GM12878 (cell line): ENCODE measurements around the gene PC. TPM values are rescaled to one million over a fixed set of nuclear protein-coding genes. Genes with fewer than 3 reads are reported as not detected.

Source experiments
- ATAC-seq: fragments of 200-7000 bp; cut with Tn5 transposase; 3 replicates; pipeline ENCODE4 v1.9.1; 2020; ENCODE audit warnings: mild to moderate bottlenecking, moderate library complexity
- BruUV-seq: library from RNA; stranded (reverse); fragments of 400-500 nt; replicated peaks from 2 replicates; lab custom pipeline; 2021; lab: Mats Ljungman, UMichigan
- CTCF ChIA-PET: fragments of 300-600 bp; sonication (Branson Sonifier 250); formaldehyde crosslinking; extraction: SDS; loops from one replicate; lab custom pipeline; 2021; ENCODE audit warnings: inconsistent platforms; lab: Yijun Ruan, JAX
- POLR2A ChIA-PET: fragments of 350-600 bp; formaldehyde crosslinking; extraction: SDS; loops from one replicate; lab custom pipeline; 2021; ENCODE audit warnings: inconsistent platforms; lab: Charles Lee
- RAD21 ChIA-PET: fragments of 300-600 bp; sonication (Branson Sonifier 250); formaldehyde crosslinking; loops from one replicate; lab custom pipeline; 2023; ENCODE audit warnings: antibody characterized with exemption; ENCODE audit not compliant: unreplicated experiment; lab: Charles Lee
- SMC1A ChIA-PET: fragments of 300-600 bp; sonication (Branson Sonifier 250); formaldehyde crosslinking; loops from one replicate; lab custom pipeline; 2023; ENCODE audit not compliant: unreplicated experiment, uncharacterized antibody; lab: Charles Lee
- DNase-seq: peaks from one replicate; pipeline ENCODE4 v3.0.0-alpha.2; 2011; ENCODE audit warnings: low read depth, low spot score
- FAIRE-seq: peaks from 3 replicates; lab custom pipeline; 2011; peaks lifted over from hg19 to GRCh38; lab: Jason Lieb, UNC
- H2AFZ ChIP-seq: 2 replicates; pipeline ENCODE4 v1.6.0; 2011; ENCODE audit warnings: low read depth, low read length, control low read depth; ENCODE audit not compliant: control insufficient read depth
- H3K27ac ChIP-seq: 2 replicates; pipeline ENCODE4 v1.5.1; 2011; ENCODE audit warnings: control low read depth; ENCODE audit not compliant: control insufficient read depth, insufficient read depth
- H3K27me3 ChIP-seq, 2 experiments: replicated peaks in 1 of 2; 2 replicates each; pipeline versions ENCODE4 v1.6.0 to v1.6.1; 2011; ENCODE audit warnings: low read length in 1 of 2; ENCODE audit not compliant: control insufficient read depth in 2 of 2, insufficient read depth in 2 of 2
- H3K36me3 ChIP-seq, 2 experiments: 2 replicates each; pipeline ENCODE4 v1.5.1; 2011; ENCODE audit warnings: low read length in 1 of 2; ENCODE audit not compliant: control insufficient read depth in 2 of 2, insufficient read depth in 2 of 2
- H3K4me1 ChIP-seq: 2 replicates; pipeline ENCODE4 v1.6.1; 2011; ENCODE audit warnings: mild to moderate bottlenecking, low read length, moderate library complexity, mixed read lengths; ENCODE audit not compliant: control insufficient read depth, insufficient read depth
- H3K4me2 ChIP-seq: 2 replicates; pipeline ENCODE4 v1.6.0; 2011; ENCODE audit warnings: control low read depth; ENCODE audit not compliant: control insufficient read depth, insufficient read depth
- H3K4me3 ChIP-seq: fragments of 200-600 bp; sonication (generic); 2 replicates; pipeline ENCODE4 v1.5.1; 2016
- H3K79me2 ChIP-seq: 2 replicates; pipeline ENCODE4 v1.6.0; 2011; ENCODE audit warnings: low read length; ENCODE audit not compliant: control insufficient read depth, insufficient read depth
- H3K9ac ChIP-seq: 2 replicates; pipeline ENCODE4 v1.8.0; 2011; ENCODE audit warnings: low read length, control low read depth, mixed read lengths; ENCODE audit not compliant: control insufficient read depth, insufficient read depth
- H3K9me3 ChIP-seq: replicated peaks from 3 replicates; pipeline ENCODE4 v1.5.1; 2011; ENCODE audit warnings: mild to moderate bottlenecking, low read length; ENCODE audit not compliant: control insufficient read depth, insufficient read depth
- H4K20me1 ChIP-seq: 2 replicates; pipeline ENCODE4 v1.6.0; 2011; ENCODE audit not compliant: control insufficient read depth, insufficient read depth
- ATF2 ChIP-seq: IDR thresholded peaks from 2 replicates; pipeline ENCODE4 v1.6.1; 2012; ENCODE audit warnings: low read length, inconsistent platforms
- BCL3 ChIP-seq: IDR thresholded peaks from 2 replicates; pipeline ENCODE4 v1.6.1; 2011; ENCODE audit warnings: borderline replicate concordance, low read depth, mild to moderate bottlenecking, moderate library complexity, low read length; ENCODE audit not compliant: insufficient read depth, poor library complexity, severe bottlenecking
- BCLAF1 ChIP-seq: fragments of 450-650 bp; IDR thresholded peaks from 2 replicates; pipeline ENCODE4 v1.6.1; 2017; ENCODE audit warnings: antibody characterized with exemption, mild to moderate bottlenecking, moderate library complexity
- BMI1 ChIP-seq: fragments of 450-650 bp; IDR thresholded peaks from 2 replicates; pipeline ENCODE4 v1.6.1; 2016; ENCODE audit warnings: mild to moderate bottlenecking, moderate library complexity, borderline replicate concordance
- GATAD2B ChIP-seq: fragments of 450-650 bp; conservative IDR thresholded peaks from 2 replicates; pipeline ENCODE4 v1.6.1; 2017; ENCODE audit warnings: low read depth, mild to moderate bottlenecking, moderate library complexity
- HDAC6 ChIP-seq: fragments of 200-600 bp; sonication (generic); IDR thresholded peaks from one replicate; pipeline ENCODE4 v1.8.0; 2017; ENCODE audit warnings: antibody characterized with exemption; ENCODE audit not compliant: unreplicated experiment
- IKZF2 ChIP-seq, 2 experiments: fragments of 450-650 bp; IDR thresholded peaks; 2 replicates each; pipeline ENCODE4 v1.6.1; 2017; ENCODE audit warnings: mild to moderate bottlenecking in 2 of 2, moderate library complexity in 2 of 2
- KLF5 ChIP-seq: fragments of 450-650 bp; IDR thresholded peaks from 2 replicates; pipeline ENCODE4 v1.6.1; 2014; ENCODE audit warnings: mild to moderate bottlenecking; ENCODE audit not compliant: partially characterized antibody
- MXI1 ChIP-seq: fragments of 150-350 bp; IDR thresholded peaks from 2 replicates; pipeline ENCODE4 v1.6.1; 2011; ENCODE audit warnings: low read depth, mild to moderate bottlenecking, inconsistent platforms, low read length, improper control_type of control experiment
- MYB ChIP-seq: fragments of 150-350 bp; IDR thresholded peaks from 2 replicates; pipeline ENCODE4 v1.6.1; 2014; ENCODE audit warnings: mild to moderate bottlenecking, low read depth, low read length, borderline replicate concordance
- NBN ChIP-seq: fragments of 450-650 bp; IDR thresholded peaks from 2 replicates; pipeline ENCODE4 v1.6.1; 2016
- RAD51 ChIP-seq: fragments of 450-650 bp; IDR thresholded peaks from 2 replicates; pipeline ENCODE4 v1.6.1; 2016; ENCODE audit warnings: moderate library complexity, mild to moderate bottlenecking, inconsistent platforms
- SMARCA5 ChIP-seq: fragments of 450-650 bp; IDR thresholded peaks from 2 replicates; pipeline ENCODE4 v1.6.1; 2017; ENCODE audit warnings: mild to moderate bottlenecking
- SREBF2 ChIP-seq: IDR thresholded peaks from 2 replicates; pipeline ENCODE4 v1.6.1; 2012; ENCODE audit warnings: mild to moderate bottlenecking, low read length
- TBL1XR1 ChIP-seq: IDR thresholded peaks from 2 replicates; pipeline ENCODE4 v1.6.1; 2012; ENCODE audit warnings: low read depth, low read length, improper control_type of control experiment
- ZBTB33 ChIP-seq: fragments of 450-650 bp; IDR thresholded peaks from 2 replicates; pipeline ENCODE4 v1.6.1; 2017; ENCODE audit warnings: mild to moderate bottlenecking
- WGBS: methylation state at CpG from one replicate; pipeline ENCODE4 v1.1.6; 2016; ENCODE audit warnings: low lambda C conversion rate; ENCODE audit not compliant: insufficient replicate concordance, insufficient coverage; ENCODE audit errors: missing lambda C conversion rate; 5-methylcytosine and 5-hydroxymethylcytosine counted together
- in situ Hi-C: fragments of 300-500 bp; cut with MboI; formaldehyde crosslinking; loops from 9 replicates; pipeline ENCODE4 v1.14.3; 2018; ENCODE audit warnings: mixed read lengths
- intact Hi-C: fragments of 100-400 bp; cut with micrococcal nuclease; formaldehyde crosslinking; loops from one replicate; pipeline ENCODE4 v1.14.2; 2022; ENCODE audit not compliant: unreplicated experiment
- polyA plus RNA-seq, 11 experiments: library from polyadenylated mRNA; depleted of rRNA in 4 of 11; unstranded in 6 of 11; stranded (reverse) in 5 of 11; fragments of >200 nt; fragmentation: Nextera tagmentation in 4 of 11; fragmentation: Illumina TruSeq in 1 of 11; extraction: Ambion mirVana in 4 of 11; extraction: Trizol in 1 of 11; gene quantifications; 1 replicate in 1 of 11; 2 replicates in 10 of 11; pipeline versions ENCODE4 v1.2.1 to v1.2.3, GENCODE V29; 2011 to 2016; ENCODE audit warnings: inconsistent platforms in 2 of 11, missing spikeins in 2 of 11, low read depth in 1 of 11
- total RNA-seq, 4 experiments: library from RNA; depleted of rRNA in 3 of 4; stranded (reverse); fragments of >200 nt in 3 of 4; fragmentation: Illumina TruSeq in 1 of 4; extraction: Trizol in 1 of 4; gene quantifications; 2 replicates each; pipeline versions ENCODE4 v1.2.1 to v1.2.3, GENCODE V29; 2013 to 2021

The PC gene
- total and polyA plus RNA-seq, 10 of the 15 experiments (the other 5 are each of a cell fraction or from before 2014, with no cell fraction given), result 0.22 to 10.3 (median 4.5) TPM

DNA sequence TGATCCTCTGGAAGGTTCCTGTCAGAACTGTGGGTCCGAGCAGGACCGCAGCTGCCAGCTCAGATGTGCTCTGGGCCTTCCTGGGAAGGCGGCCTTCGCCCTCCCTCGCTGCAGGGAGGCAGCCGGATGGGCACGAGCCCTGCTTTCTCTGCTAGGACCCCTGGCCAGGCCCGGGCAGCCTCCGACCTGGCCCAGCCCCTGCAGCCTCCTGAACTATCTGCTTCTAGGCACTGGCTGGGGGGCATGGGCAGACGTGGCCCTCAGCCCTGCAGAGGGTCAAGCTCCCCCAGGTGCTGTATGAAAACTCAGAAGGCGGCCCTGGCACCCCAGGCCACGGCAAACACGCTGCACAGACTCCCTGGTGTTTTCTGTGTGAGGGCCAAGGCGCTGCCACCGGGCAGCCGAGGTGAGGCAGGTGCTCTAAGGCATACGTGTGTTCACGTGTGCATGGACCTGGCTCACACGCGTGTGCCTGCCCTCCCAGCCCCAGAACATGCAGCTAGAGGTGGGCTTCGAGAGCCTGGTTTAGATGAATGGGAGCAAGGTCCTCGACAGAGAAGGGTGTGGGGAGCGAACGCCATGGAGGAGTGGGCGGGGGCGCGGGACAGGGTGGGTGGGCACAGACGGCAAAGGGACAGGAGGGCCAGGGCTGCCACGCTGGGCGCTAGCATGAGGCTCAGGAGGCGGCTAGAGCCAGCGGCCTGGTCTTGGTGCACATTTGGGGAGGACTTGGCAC lies 97.0 kb downstream of the PC start:
- H3K4me3 ChIP-seq, result no peak overlapping the region
- no peak overlapping the region for H3K9ac ChIP-seq
- H3K36me3 ChIP-seq, result no peaks in the 10 kb centered on the region
- FAIRE-seq (no peak), ATAC-seq (no peak), DNase-seq (no peak)
- no peak overlapping the region for H3K27ac ChIP-seq
- ChIA-PET SMC1A (no interaction called here), RAD21 (no interaction called here), POLR2A (no interaction called here), CTCF (no interaction called here)
- H3K4me2 ChIP-seq, result no peak overlapping the region
- H3K9me3 ChIP-seq, result no peaks in the 10 kb centered on the region
- peaks cover 8% of the 10 kb centered on the region for H3K79me2 ChIP-seq
- intact Hi-C loops, result no loop called here
- no peak overlapping the region for H2AFZ ChIP-seq
- no peaks in the 10 kb centered on the region for H4K20me1 ChIP-seq
- no TSS peak for BruUV-seq
- 87% methylated on average over 20 of the region's 32 CpGs for WGBS
- H3K4me1 ChIP-seq, result no peaks in the 10 kb centered on the region
- H3K27me3 ChIP-seq, result no peaks in the 10 kb centered on the region
- in situ Hi-C loops, result no loop called here
- TF ChIP-seq BMI1 (no peak), MXI1 (no peak), NBN (no peak), SMARCA5 (no peak), IKZF2 (IDR thresholded peaks at IDR 0.05) (no peak), HDAC6 (no peak), MYB (no peak), ATF2 (no peak), GATAD2B (no peak), SREBF2 (no peak), ZBTB33 (no peak), BCL3 (no peak), RAD51 (no peak), BCLAF1 (no peak), TBL1XR1 (no peak), KLF5 (no peak)
